ENCODE measurements around the gene WDR70. TPM values are rescaled to one million over a fixed set of nuclear protein-coding genes. Genes with fewer than 3 reads are reported as not detected.

WDR70 gene
- total and polyA plus RNA-seq, 2 donors (not counting 3 experiments of a cell fraction or from before 2014, with no cell fraction given), result 6.7 to 37.3 TPM

DNA sequence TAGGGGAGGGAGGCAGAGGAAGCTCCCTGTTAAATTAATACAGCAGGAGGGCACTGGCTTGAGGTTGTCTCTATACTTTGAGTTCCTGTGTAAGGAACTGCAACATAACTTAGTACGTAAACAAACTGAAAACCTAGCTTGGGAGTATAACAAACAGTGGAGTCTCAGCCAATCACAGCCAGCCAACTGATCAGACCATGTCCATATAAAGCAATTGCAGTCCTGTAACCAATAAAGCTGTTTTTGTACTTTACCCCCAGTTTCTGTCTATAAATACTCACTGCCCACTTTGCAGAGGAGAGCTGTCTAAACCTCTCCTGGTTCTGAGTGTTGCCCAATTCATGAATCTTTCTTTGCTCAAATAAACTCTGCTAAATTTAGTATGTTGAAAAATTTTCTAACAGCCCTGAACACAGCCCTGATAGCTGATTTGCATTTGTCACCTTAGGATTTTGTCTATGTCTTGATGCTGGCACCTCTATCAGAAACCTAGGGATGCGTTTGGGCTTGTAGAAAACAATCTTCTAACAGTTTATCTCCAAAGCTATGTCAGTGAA, 420.8 kb downstream of the WDR70 start:
- H3K9me3 ChIP-seq (replicated peaks; ENCODE audit: control insufficient read depth, insufficient read depth, low read length), result no peaks in the 10 kb centered on the region
- H2AFZ ChIP-seq (ENCODE audit: low read depth, low read length), result no peak overlapping the region
- no peak for DNase-seq (ENCODE audit: low read depth, low spot score)
- H3K79me2 ChIP-seq (ENCODE audit: control insufficient read depth, insufficient read depth, low read length), result no peaks in the 10 kb centered on the region
- H3K4me2 ChIP-seq (ENCODE audit: insufficient read depth, low read length), result no peak overlapping the region
- POLR2A ChIA-PET, result no interaction called here
- dilution Hi-C loops (cut with MboI; ENCODE audit: extremely low pct_ligation_motif_present, low sequenced_read_pairs), result no loop called here
- FAIRE-seq, result peak; percentile 24
- no peaks in the 10 kb centered on the region for H3K9me1 ChIP-seq (replicated peaks; ENCODE audit: control insufficient read depth, extremely low read depth, insufficient read depth, low read length)
- H3K4me1 ChIP-seq (ENCODE audit: control insufficient read depth, extremely low read depth, insufficient read depth, low read length), result no peaks in the 10 kb centered on the region
- peaks cover 5 to 6% of the 10 kb centered on the region in 2 experiments for H3K27me3 ChIP-seq (ENCODE audit: control insufficient read depth in 2 of 2, insufficient read depth in 2 of 2, low read length in 2 of 2)
- intact Hi-C loops (cut with micrococcal nuclease), result no loop called here
- CTCF ChIA-PET, result interaction anchor here (0.7 kb wide), 1 partner anchor 9 kb away, joined by 3 read pairs; no protein-coding TSS in a partner anchor
- TF ChIP-seq MYC (IDR thresholded peaks at IDR 0.05; ENCODE audit: low read depth, low read length) (no peak), EZH2 (IDR thresholded peaks at IDR 0.05; ENCODE audit: borderline replicate concordance, low read depth, low read length, severe bottlenecking) (no peak), POLR2AphosphoS5 (IDR thresholded peaks at IDR 0.05; ENCODE audit: insufficient read depth, low read depth, low read length) (no peak), JUN (IDR thresholded peaks at IDR 0.05; ENCODE audit: borderline replicate concordance, insufficient read depth, insufficient read length, low read depth) (no peak), FOS (IDR thresholded peaks at IDR 0.05; ENCODE audit: borderline replicate concordance, insufficient read depth, low read length) (no peak), GATA2 (IDR thresholded peaks at IDR 0.05; ENCODE audit: insufficient read depth, insufficient read length, low read depth, low read length) (no peak), POLR2A (IDR thresholded peaks at IDR 0.05; ENCODE audit: low read depth, low read length) (no peak)
- TF ChIP-seq, protein P1, sequence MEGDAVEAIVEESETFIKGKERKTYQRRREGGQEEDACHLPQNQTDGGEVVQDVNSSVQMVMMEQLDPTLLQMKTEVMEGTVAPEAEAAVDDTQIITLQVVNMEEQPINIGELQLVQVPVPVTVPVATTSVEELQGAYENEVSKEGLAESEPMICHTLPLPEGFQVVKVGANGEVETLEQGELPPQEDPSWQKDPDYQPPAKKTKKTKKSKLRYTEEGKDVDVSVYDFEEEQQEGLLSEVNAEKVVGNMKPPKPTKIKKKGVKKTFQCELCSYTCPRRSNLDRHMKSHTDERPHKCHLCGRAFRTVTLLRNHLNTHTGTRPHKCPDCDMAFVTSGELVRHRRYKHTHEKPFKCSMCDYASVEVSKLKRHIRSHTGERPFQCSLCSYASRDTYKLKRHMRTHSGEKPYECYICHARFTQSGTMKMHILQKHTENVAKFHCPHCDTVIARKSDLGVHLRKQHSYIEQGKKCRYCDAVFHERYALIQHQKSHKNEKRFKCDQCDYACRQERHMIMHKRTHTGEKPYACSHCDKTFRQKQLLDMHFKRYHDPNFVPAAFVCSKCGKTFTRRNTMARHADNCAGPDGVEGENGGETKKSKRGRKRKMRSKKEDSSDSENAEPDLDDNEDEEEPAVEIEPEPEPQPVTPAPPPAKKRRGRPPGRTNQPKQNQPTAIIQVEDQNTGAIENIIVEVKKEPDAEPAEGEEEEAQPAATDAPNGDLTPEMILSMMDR (IDR thresholded peaks at IDR 0.05; ENCODE audit: extremely low read depth in 1 of 2, insufficient read depth in 1 of 2, low read depth in 1 of 2, low read length in 2 of 2), result no peak
- TF ChIP-seq, protein P2, sequence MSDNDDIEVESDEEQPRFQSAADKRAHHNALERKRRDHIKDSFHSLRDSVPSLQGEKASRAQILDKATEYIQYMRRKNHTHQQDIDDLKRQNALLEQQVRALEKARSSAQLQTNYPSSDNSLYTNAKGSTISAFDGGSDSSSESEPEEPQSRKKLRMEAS (IDR thresholded peaks at IDR 0.05; ENCODE audit: insufficient read depth, insufficient read length), result no peak
- no peak overlapping the region for H3K4me3 ChIP-seq (replicated peaks in 1 of 3; ENCODE audit: insufficient read depth in 1 of 3, low read depth in 1 of 3, low read length in 3 of 3)
- H4K20me1 ChIP-seq (replicated peaks; ENCODE audit: control insufficient read depth, extremely low read depth, insufficient read depth, low read length), result no peaks in the 10 kb centered on the region
- no TSS peak for BruUV-seq (replicated peaks)
- H3K27ac ChIP-seq (ENCODE audit: insufficient read depth, low read depth, low read length), result no peak overlapping the region
- no peaks in the 10 kb centered on the region for H3K36me3 ChIP-seq (ENCODE audit: control insufficient read depth in 2 of 2, extremely low read depth in 1 of 2, insufficient read depth in 2 of 2, low read length in 2 of 2)
- no peak overlapping the region for H3K9ac ChIP-seq (replicated peaks; ENCODE audit: extremely low read depth, insufficient read depth, low read length)
